ENCODE measurements around the gene PILRA.

PILRA gene

GRCh38 chr7:100415448-100415847 is 42.2 kb downstream of the PILRA start:
- no peak for DNase-seq

DNA sequence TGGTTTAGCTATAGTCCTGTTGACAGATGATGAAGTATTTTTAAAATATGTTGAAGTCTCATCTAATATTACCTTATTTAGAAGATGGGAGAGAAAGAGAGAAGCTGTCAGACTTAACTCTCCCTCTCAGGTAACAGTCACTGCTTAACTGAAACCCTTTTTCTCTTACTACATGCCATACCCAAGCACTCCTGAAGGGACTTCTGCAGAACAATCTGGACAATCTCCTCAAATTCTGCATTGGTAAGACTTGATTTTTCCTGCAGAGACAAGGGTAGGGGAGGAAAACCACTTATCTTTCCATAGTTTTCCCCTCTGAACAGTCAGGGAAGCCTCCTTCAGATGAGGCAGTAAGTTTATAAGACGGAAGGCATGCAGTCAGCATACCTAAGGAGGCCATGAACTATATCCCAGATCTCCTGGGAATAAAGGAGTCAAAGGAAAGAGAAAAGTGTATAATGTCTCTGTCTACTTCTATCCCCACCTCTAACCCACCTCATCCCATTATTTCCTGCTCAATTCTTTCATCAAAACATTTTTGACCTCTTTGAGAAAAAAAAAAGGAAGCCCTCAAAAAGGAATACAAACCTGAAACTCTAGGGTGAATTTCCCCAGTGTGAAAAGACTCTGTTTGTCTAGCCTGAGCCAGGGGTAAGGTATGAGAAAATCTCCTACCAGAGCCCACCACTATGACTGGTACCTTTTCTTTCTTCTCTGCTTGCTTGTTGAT is 45.8 kb downstream of the PILRA start:
- no peak for DNase-seq

DNA sequence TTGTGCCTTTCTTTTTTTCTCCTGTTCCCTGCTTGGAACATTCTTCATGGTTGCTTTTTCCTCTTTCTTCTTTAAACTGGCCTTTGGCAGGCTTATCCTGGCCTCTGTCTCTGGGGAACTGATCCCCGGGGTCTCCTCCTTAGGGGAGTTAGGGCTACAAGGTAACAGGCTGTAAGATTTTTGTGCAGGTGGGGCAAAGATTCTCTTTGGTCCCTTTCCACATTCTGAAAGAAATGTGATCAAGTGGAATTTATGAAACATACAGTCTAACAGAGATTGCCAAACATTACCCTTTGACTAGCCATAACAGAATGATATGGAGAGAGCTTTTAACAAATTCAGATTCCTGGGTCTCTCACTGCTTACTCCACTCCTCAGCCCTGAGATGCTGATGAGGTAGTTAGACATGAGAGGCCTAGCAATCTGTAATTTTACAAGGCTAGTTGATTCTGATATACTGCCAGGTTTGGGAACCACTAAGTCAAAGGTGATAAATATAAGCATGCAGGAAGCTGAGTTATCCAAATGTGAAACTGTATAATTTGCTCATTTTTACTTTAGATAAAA is 46.5 kb downstream of the PILRA start:
- DNase-seq = no peak

DNA sequence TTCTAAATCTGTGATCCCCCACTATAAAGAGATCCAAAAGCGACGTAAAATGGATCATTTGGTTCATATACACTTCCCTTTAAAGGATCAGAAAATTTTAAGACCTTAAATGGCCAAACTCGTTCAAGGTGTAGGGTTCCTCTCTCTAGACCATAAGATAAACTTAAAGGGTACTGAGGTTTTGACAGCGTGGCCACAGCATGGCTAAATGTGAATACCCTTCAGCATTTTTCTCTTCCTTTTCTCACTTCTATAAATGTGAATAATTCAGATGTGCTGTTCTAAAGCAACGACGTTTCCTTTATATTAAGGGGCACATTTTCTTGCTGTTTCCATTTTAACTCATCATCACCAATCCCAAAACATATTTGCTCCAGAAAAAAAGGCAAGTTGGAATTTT is 50.0 kb downstream of the PILRA start:
- DNase-seq = no peak

- no peak for DNase-seq
These were observed 52.1 kb downstream of the PILRA start for GRCh38 chr7:100425347-100425746.

- DNase-seq = no peak
These were observed 53.2 kb downstream of the PILRA start for GRCh38 chr7:100426516-100426915.

- DNase-seq = no peak
These were observed 54.5 kb downstream of the PILRA start for GRCh38 chr7:100427762-100428198.

- peak; percentile 91 for DNase-seq
These were observed 55.1 kb downstream of the PILRA start, which contains the start of gene ZCWPW1 for GRCh38 chr7:100428199-100428966. TSS of gene ZCWPW1 (minus strand) at chr7:100428703. CDS start at chr7:100420649, 8,054 bp downstream.

- DNase-seq = peak; percentile 99
These were observed 55.8 kb downstream of the PILRA start for GRCh38 chr7:100428967-100429636.

- peak; percentile 94 for DNase-seq
These were observed 56.6 kb downstream of the PILRA start, which contains the start of gene MEPCE for GRCh38 chr7:100429637-100430492. TSS of gene MEPCE (plus strand) at chr7:100429831. CDS start at chr7:100430019, 188 bp downstream.

DNA sequence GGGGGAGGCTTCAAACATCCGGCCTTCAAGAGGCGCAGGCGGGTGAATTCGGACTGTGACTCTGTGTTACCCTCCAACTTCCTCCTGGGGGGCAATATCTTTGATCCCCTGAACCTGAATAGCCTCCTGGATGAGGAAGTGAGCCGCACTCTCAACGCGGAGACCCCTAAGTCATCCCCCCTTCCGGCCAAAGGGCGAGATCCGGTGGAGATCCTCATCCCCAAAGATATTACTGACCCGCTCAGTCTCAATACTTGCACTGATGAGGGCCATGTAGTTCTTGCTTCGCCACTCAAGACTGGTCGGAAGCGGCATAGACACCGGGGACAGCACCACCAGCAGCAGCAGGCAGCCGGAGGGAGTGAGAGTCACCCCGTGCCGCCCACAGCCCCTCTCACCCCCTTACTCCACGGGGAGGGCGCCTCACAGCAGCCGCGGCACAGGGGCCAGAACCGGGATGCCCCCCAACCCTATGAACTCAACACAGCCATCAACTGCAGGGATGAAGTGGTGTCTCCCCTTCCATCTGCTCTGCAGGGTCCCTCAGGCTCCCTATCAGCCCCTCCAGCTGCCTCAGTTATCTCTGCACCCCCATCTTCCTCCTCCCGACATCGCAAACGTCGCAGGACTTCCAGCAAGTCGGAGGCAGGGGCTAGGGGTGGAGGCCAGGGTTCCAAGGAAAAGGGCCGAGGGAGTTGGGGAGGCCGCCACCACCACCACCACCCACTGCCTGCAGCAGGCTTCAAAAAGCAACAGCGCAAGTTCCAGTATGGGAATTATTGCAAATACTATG is 57.4 kb downstream of the PILRA start:
- no peak for DNase-seq

- no peak for DNase-seq
These were observed 58.0 kb downstream of the PILRA start for GRCh38 chr7:100431286-100431735.

- DNase-seq = no peak
These were observed 58.8 kb downstream of the PILRA start for GRCh38 chr7:100432053-100432452.

DNA sequence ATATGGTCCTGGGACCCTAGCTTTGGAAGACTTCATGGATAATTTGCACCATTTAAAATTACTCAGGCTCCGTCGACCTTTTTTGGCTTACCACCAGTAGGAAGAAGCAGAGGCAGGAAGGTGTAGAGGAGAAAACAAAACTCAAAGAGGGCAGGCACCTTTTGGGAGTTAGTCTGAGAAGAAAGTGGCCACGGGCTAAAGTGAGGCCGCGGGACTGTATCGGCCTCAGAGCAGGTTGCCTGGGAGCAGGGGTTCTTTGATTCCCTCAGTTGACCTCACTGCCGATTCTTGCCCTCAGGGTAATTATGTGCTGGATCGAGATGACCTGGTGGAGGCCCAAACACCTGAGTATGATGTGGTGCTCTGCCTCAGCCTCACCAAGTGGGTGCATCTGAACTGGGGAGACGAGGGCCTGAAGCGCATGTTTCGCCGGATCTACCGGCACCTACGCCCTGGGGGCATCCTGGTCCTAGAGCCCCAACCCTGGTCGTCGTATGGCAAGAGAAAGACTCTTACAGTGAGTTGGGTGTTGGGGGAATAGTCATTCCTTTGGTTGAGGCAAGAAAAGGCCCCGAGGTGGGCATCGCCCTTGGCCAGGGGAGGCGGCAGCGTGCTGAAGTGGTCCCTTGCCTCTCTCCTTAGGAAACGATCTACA is 59.5 kb downstream of the PILRA start:
- DNase-seq = no peak

- no peak for DNase-seq
These were observed 59.9 kb downstream of the PILRA start for GRCh38 chr7:100433276-100433591.

GRCh38 chr7:100433592-100434296 is 60.5 kb downstream of the PILRA start:
- no peak for DNase-seq

- DNase-seq = no peak
These were observed 61.2 kb downstream of the PILRA start for GRCh38 chr7:100434297-100435144.

DNA sequence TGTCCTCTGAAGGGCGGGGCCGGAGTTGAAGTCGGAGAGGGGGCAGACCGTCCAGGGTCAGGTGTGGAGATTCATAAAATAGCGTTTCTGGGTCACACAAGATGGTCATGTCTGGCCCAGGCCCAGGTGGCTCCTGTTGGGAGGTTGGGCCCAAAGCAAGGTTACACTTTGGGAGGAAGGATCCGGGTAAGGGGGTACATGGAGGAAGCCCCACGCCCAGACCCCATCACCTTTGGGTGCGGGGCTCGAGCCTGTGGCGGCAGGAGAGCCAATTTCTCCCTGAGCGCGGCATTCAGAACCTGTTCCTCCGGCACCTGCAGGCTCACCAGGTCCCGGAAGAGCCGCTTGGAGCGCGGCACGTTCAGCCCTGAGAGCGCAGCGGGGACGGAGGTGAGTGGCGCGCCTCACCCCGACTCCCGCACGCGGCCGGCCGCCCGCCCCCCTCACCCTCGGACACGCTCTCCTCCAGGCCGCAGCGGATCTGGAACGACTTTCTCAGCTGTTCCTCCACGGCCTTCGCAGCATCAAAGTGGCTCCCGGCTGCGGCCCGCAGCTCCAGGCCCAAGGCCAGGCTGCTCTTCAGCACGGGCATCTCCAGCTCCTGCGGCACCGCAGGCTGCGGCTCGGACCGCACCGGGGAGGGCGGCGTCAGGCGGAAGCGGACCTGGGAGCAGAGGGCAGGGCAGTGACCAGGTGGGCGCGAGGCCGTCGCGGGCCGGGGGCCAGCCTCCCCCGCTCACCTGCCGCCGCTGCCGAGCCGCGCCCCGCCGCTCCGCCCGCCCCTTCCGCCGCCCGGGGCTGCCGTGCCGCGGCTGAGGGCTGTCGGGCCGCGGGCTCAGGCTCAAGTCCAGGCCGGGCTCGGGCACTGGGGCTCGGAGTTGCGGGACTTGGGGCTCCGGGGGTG is 62.4 kb downstream of the PILRA start:
- DNase-seq = no peak
